Psoas muscle (tissue), 8 donors: ENCODE results near the gene RBMS3. TPM values are rescaled to one million over a fixed set of nuclear protein-coding genes. Genes with fewer than 3 reads are reported as not detected.
A peak's percentile ranks its signal among the peaks of the same experiment; 100 is the strongest.
"Not testable (repeated sequence)": the region's sequence is repeated elsewhere in the genome, so short reads cannot be mapped to it uniquely, and the experiment has no call there.

Experiments
- ATAC-seq, 4 donors: fragments of 200-7000 bp; cut with Tn5 transposase; one replicate each; pipeline ENCODE4 v1.9.1; 2020; ENCODE audit warnings: moderate library complexity in 3 of 4, mild to moderate bottlenecking in 2 of 4
- DNase-seq, 2 donors: peaks; one replicate each; pipeline ENCODE4 v3.0.0-alpha.2; 2020
- H3K27ac ChIP-seq: fragments of 200-600 bp; one replicate; pipeline ENCODE4 v1.8.0; 2022
- H3K27me3 ChIP-seq, 3 donors: fragments of 200-600 bp in 1 of 3; one replicate each; pipeline versions ENCODE4 v1.6.1 to v1.8.0; 2013 to 2022; ENCODE audit warnings: low read length in 2 of 3, mild to moderate bottlenecking in 2 of 3, moderate library complexity in 1 of 3; ENCODE audit not compliant: insufficient read depth in 3 of 3
- H3K36me3 ChIP-seq, 2 donors: fragments of 200-600 bp in 1 of 2; one replicate each; pipeline versions ENCODE4 v1.6.1 to v1.8.0; 2013 to 2022; ENCODE audit warnings: low read depth in 1 of 2, mild to moderate bottlenecking in 1 of 2, moderate library complexity in 1 of 2; ENCODE audit not compliant: insufficient read depth in 1 of 2
- H3K4me1 ChIP-seq: fragments of 200-600 bp; one replicate; pipeline ENCODE4 v1.8.0; 2022
- H3K4me3 ChIP-seq: fragments of 200-600 bp; one replicate; pipeline ENCODE4 v1.8.0; 2022; ENCODE audit warnings: mild to moderate bottlenecking
- H3K9me3 ChIP-seq: fragments of 200-600 bp; one replicate; pipeline ENCODE4 v1.8.0; 2022
- CTCF ChIP-seq: fragments of 200-600 bp; IDR thresholded peaks from one replicate; pipeline ENCODE4 v1.8.0; 2022; ENCODE audit warnings: antibody characterized with exemption
- WGBS, 3 donors: extraction: QIAGEN DNeasy Blood & Tissue Kit; methylation state at CpG; one replicate each; pipeline versions ENCODE4 v1.1.6 to v1.1.7; 2013; 5-methylcytosine and 5-hydroxymethylcytosine counted together
- intact Hi-C, 2 donors: fragments of 100-400 bp; cut with DNase I; formaldehyde crosslinking; loops; one replicate each; pipeline versions ENCODE4 v1.11.0 to v1.14.2; 2022
- polyA plus RNA-seq, 3 donors: library from polyadenylated mRNA; stranded (reverse); fragments of 200-250 nt; gene quantifications; one replicate each; pipeline ENCODE4 v1.2.3, GENCODE V29; 2013
- total RNA-seq, 4 donors: library from RNA; stranded (reverse); fragmentation: NEBNext Ultra II Directional in 2 of 4; extraction: Animal tissue kit (Norgen Biotek cat#: 25700) in 2 of 4; gene quantifications; one replicate each; pipeline versions ENCODE4 v1.2.1 to v1.2.4, GENCODE V29; 2021 to 2023
- donor health status: healthy with polysubstance abuse.
- donor health status: DM: no; HTN: no; CAD: no; lungs with moderate emphysema.
- donor health status: Bipolar disorder and iron deficiency.
- donor health status: healthy.
- donor health status: DM: yes; HTN: yes; CAD: no.
- donor health status: DM: no; HTN: no; CAD: no.
- donor health status: DM: no; HTN: no; CAD: no.
- donor health status: DM: yes; HTN: yes; CAD: no.

The RBMS3 gene
- total and polyA plus RNA-seq, 7 donors = 3.8 to 34.5 (median 23.5) TPM

- no peaks in the 10 kb centered on the region for H3K27me3 ChIP-seq
- H3K27ac ChIP-seq = no peak overlapping the region
- intact Hi-C loops = no loop called here
- 45 to 49% (median 47%) methylated on average over 1 of the region's 1 CpG for WGBS, 3 donors
- no peak for DNase-seq
- no peaks in the 10 kb centered on the region for H3K4me1 ChIP-seq
- TF ChIP-seq CTCF = no peak
- no peak overlapping the region for H3K4me3 ChIP-seq
- ATAC-seq = no peak
- H3K9me3 ChIP-seq = no peaks in the 10 kb centered on the region
- no peaks in the 10 kb centered on the region for H3K36me3 ChIP-seq
Observed at GRCh38 chr3:30034246-30034991, 753.5 kb downstream of the RBMS3 start.

- TF ChIP-seq CTCF = no peak
- Histone ChIP-seq H3K27me3 (no peaks in the 10 kb centered on the region), H3K4me1 (no peaks in the 10 kb centered on the region), H3K9me3 (no peaks in the 10 kb centered on the region), H3K4me3 (no peak overlapping the region), H3K36me3 (no peaks in the 10 kb centered on the region), H3K27ac (no peak overlapping the region)
- no peak for ATAC-seq
- DNase-seq = no peak
- 53 to 72% (median 57%) methylated on average over 4 of the region's 4 CpGs for WGBS, 3 donors
- intact Hi-C loops = no loop called here
Observed at GRCh38 chr3:30035935-30036567, 755.2 kb downstream of the RBMS3 start.

- no peak for TF ChIP-seq CTCF
- H3K36me3 ChIP-seq = no peaks in the 10 kb centered on the region
- no peak overlapping the region for H3K4me3 ChIP-seq
- H3K27ac ChIP-seq = no peak overlapping the region
- H3K9me3 ChIP-seq = no peaks in the 10 kb centered on the region
- 92 to 98% (median 96%) methylated on average over 4 of the region's 4 CpGs for WGBS, 3 donors
- H3K27me3 ChIP-seq = no peaks in the 10 kb centered on the region
- no peak for DNase-seq
- no peak for ATAC-seq
- no peaks in the 10 kb centered on the region for H3K4me1 ChIP-seq
- intact Hi-C loops = loop anchor here (5.0 to 10.0 kb wide), 4 partner anchors 75 to 715 kb away; no protein-coding TSS in a partner anchor
Observed at GRCh38 chr3:30040126-30040525, 759.3 kb downstream of the RBMS3 start.

GRCh38 chr3:30041481-30041880 is 760.6 kb downstream of the RBMS3 start:
- not testable (repeated sequence) for H3K27me3 ChIP-seq, ATAC-seq, H3K4me1 ChIP-seq, H3K36me3 ChIP-seq, H3K27ac ChIP-seq, H3K9me3 ChIP-seq, H3K4me3 ChIP-seq, DNase-seq
- WGBS, 3 donors = 47 to 53% (median 49%) methylated on average over 3 of the region's 3 CpGs
- intact Hi-C loops = loop anchor here (5.0 to 10.0 kb wide), 4 partner anchors 73 to 713 kb away; no protein-coding TSS in a partner anchor

- Histone ChIP-seq H3K36me3 (no peaks in the 10 kb centered on the region), H3K27ac (no peak overlapping the region), H3K27me3 (no peaks in the 10 kb centered on the region), H3K4me3 (no peak overlapping the region), H3K9me3 (no peaks in the 10 kb centered on the region), H3K4me1 (no peaks in the 10 kb centered on the region)
- intact Hi-C loops = loop anchor here (1.0 to 10.0 kb wide), 6 partner anchors 72 to 712 kb away; no protein-coding TSS in a partner anchor
- peak; percentile 84 for TF ChIP-seq CTCF
- DNase-seq (peak; percentile 28 to 56), ATAC-seq (peak in 3 of 4 donors; percentile 61 to 82 (median 64))
- whole genome bisulfite sequencing, 3 donors = 12 to 19% (median 18%) methylated on average over 4 of the region's 4 CpGs
Observed at GRCh38 chr3:30042274-30042859, 761.5 kb downstream of the RBMS3 start.
